GM21528 (cell line): ENCODE results near the gene NKAP.
"Not testable (repeated sequence)": the region's sequence is repeated elsewhere in the genome, so short reads cannot be mapped to it uniquely, and the experiment has no call there.

Source experiments
- ATAC-seq: cut with Tn5 transposase; IDR thresholded peaks from one replicate; pipeline ENCODE4 v1.9.1; 2021; ENCODE audit warnings: mild to moderate bottlenecking, moderate library complexity; ENCODE audit not compliant: unreplicated experiment, low FRiP score

Gene NKAP

DNA sequence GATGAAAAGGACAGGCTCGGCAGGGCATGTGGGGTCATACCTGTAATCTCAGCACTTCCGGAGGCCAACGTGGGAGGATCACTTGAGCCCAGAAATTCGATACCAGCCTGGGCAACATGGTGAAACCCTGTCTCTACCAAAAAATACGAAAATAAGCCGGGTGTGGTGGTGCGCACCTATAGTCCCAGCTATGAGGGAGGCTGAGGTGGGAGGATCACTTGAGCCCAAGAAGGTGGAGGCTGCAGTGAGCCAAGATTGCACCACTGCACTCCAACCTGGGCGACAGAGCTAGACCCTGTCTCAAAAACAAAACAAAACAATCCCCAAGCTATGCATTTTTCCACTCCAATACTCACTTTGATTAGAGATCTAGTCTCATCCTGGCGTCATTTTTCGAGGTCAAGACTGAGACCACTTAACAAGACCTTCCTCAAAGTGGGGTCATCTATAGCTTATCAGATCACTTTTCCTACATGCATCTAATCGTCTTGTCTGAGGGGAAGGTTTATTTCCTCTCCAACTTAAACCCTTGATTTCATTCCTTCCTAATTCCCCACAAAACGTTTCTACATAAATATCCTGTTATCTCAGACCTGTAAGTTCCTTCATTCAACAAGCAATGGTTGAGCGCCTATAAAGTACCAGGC, 1.3 kb downstream of the NKAP start:
- no peak for ATAC-seq

DNA sequence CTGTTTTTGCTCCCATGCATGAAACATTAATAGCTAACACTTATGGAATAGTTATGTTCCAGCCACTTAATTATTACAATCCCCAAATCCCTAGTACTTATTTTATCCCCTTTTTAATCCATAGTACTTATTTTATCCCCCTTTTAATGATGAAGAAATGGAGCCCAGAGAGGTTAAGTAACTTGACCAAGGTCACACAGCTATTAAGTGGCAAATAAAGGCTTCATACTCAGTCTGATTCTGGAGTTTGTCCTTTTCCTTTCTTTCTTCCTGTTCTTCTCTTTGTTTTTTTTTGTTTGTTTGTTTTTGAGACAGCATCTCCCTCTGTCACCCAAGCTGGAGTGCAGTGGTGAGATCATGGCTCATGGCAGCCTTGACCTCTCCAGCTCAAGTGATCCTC, 2.2 kb downstream of the NKAP start:
- no peak for ATAC-seq

DNA sequence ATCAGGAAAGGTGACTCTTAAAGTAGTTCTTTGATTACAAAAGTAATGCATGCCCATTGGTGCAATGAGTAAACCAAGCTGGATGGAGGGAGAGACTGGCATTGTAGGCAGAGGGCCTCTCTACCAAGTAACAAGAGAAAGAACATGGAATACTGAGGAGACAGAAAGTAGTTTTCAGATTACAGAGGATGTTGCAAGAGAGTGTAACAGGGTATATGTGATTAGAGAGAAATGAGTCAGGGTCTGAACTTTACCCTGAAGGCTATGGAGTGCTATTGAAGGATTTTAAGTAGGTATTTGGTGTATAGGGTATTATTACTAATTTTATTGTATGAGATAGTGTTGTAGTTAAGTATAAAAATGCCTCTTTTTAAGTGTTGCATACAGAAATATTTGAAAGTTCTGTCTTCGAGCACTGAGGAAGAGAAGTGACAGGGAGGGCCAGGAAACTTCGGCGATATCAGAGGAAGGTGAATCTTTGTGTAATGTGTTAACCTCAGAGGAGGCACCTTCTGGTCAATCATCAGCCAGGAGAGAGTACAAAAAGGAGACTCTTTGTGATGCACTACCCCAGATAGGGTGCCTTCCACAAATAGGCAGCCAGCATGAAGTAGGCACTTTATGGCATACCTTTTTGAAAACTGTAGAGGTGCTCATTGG, 8.2 kb downstream of the NKAP start:
- ATAC-seq, result no peak

DNA sequence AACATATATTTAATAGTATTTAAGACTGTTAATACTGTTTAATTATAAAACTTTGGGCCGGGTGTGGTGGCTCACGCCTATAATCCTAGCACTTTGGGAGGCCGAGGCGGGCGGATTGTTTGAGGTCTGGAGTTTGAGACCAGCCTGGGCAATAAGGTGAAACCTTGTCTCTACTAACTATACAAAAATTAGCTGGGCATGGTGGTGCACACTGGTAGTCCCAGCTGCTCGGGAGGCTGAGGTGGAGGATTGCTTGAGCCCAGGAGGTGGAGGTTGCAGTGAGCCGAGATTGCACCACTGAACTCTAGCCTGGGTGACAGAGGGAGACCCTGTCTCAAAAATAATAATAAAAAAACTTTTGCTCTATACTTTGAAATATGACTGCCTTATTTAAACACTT, 21.2 kb downstream of the NKAP start:
- not testable (repeated sequence) for ATAC-seq

DNA sequence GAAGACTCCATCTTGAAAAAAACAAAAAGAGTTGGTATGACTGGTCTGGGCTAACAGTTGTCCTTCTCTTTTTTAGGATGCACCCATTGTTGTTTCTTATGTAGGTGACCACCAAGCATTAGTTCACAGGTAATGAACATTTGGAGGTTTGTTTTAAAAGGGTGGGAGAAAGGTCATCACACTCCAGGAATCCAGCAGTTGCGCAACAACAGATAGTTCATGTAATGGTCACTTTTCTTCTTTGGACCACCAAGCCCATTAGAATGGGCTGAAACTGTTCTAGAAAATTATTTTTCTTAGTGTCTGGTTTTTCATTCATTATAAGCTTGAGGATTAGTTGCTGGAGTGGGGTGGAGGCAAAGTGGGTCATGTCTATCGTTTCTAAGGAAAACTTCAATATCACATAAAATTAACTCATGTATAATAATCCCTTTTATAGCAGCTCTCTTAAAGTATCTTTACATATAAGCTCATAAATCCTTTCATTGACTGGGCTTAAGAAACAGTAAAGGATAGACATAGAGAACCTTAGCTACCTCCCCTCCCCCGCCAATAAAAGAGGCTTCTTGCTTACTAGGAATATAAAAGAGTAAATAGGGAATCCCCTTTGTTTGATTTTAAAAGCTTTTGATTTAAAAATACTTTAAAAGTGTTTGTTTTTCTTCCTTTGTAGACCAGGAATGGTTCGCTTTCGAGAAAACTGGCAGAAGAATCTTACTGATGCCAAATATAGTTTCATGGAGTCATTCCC, 23.5 kb downstream of the NKAP start:
- ATAC-seq, result no peak

DNA sequence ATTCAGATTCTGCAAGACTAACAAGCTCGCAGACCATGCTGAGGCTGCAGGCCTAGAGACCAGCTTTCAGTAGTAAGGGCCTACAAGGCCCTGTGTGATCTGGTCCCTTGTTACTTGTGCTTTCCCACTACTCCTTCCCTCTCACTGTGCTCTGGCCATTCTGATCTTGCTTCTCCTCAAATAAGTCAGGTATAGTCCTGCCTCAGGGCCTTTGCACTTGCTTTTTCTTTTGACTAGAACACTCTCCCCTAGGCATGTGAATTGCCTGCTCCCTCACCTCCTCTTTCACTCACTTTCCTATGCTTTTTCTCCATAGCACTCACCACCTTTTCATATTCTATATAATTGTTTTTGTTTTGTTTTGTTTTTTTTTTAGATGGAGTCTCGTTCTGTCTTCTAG, 25.7 kb downstream of the NKAP start:
- no peak for ATAC-seq

DNA sequence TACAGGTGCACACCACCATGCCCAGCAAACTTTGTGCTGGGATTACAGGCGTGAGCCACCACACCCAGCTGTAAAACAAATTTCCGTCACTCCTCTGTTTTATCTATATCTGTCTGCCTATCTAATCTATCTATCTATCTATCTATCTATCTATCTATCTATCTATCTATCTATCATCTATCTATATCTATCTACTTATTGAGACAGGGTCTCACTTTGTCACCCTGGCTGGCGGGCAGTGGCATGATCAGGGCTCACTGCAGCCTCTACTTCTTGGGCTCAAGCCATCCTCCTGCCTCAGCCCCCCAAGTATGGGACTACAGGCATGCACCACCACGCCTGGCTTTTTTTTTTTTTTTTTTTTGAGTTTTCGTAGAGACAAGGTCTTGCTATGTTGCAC, 27.2 kb downstream of the NKAP start:
- no peak for ATAC-seq

DNA sequence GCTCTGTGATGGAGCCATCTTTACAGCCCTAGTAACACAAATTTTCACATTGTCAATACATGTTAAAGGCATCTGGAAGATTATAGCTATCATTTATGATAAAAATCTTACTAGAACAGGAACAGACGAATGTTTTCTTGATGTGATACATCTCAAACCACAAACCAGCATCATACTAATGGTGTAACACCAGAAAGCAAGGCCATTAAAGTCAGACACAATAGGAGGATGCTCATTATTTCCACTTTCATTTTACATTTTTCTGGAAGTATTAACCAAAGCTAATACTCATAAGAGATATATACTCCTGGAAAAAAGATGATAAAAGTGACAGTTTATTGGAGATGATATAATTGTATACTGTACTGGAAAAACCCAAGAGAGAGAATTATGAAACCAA, 42.6 kb downstream of the NKAP start:
- ATAC-seq, result no peak

DNA sequence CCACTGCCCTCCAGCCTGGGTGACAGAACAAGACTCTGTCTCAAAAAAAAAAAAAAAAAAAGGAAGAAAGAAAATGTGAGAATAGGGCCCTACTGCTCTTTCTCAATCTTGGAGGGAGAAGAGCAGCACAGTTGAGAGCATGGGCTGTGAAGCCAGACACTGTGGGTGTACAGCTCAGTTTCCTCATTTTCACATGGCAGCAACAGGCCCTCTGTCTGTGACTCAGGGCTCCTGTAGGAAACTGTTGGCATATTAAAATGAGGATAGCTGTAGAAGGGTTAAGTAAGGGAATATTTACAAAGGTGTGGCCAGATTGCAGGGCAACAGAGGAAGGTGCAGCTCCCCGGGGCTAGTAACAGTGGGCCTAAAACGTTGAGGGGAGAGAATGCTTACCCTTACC, 44.4 kb downstream of the NKAP start:
- no peak for ATAC-seq

DNA sequence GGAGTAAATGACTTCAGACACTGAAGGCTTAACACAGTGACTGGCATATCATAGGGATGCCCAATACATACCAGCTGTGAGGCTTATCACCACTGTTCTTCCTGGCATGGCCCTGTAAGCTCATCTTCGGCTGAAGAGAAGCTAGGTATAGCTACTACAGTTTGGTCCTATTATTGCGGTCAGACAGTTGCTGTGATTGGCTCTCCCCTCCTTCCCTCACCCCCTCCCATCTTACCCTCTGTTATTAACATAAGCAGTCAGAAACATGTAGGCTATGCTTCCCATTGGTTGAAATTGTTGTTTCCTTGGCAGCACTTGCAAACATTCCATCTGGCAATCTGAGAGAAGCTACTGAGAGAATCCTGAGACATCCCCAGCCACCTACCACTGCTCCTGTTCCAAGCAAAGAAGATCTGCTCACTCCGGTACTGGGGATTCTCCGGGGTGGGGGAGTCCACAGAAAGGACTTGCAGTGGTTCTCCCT, 47.7 kb downstream of the NKAP start, which contains the start of gene AKAP14:
AKAP14 (plus strand) TSS at position 51 of the 484 bp plus-strand sequence. CDS start 7,331 bp downstream, outside the sequence.
- no peak for ATAC-seq

DNA sequence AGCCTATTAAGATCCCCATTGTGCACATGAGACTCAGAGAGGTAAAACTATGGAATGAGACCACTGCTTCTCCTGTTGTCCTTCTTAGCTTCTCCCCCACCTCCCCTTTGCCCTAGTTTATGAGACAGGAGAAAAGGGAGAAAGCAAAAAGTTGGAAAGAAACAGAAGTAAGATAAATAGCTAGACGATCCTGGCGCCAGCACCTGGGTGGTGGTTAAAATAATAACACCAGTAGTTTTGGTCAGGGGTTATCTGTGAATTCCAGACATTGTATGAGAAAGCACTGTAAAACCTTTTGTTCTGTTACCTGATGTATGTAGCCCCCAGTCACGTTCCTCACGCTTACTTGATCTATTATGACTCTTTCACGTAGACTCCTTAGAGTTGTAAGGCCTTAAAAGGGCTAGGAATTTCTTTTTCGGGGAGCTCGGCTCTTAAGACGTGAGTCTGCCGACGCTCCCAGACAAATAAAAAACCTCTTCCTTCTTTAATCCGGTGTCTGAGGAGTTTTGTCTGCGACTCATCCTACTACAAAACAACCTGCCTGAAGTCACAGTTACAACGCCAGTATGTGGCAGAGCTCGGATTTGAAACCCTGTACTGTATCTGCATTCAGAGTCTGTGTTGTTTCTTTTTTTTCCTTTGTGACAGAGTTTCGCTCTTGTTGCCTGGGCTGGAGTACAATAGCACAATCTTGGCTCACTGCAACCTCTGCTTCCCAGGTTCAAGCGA, 51.4 kb downstream of the NKAP start:
- not testable (repeated sequence) for ATAC-seq

DNA sequence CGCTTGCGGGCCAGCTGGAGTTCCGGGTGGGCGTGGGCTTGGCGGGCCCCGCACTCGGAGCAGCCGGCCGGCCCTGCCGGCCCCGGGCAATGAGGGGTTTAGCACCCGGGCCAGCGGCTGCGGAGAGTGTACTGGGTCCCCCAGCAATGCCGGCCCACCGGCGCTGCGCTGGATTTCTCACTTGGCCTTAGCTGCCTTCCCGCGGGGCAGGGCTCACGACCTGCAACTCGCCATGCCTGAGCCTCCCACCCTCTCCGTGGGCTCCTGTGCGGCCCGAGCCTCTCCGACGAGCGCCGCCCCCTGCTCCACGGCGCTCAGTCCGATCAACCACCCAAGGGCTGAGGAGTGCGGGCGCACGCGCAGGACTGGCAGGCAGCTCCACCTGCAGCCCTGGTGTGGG, 52.9 kb downstream of the NKAP start:
- not testable (repeated sequence) for ATAC-seq

DNA sequence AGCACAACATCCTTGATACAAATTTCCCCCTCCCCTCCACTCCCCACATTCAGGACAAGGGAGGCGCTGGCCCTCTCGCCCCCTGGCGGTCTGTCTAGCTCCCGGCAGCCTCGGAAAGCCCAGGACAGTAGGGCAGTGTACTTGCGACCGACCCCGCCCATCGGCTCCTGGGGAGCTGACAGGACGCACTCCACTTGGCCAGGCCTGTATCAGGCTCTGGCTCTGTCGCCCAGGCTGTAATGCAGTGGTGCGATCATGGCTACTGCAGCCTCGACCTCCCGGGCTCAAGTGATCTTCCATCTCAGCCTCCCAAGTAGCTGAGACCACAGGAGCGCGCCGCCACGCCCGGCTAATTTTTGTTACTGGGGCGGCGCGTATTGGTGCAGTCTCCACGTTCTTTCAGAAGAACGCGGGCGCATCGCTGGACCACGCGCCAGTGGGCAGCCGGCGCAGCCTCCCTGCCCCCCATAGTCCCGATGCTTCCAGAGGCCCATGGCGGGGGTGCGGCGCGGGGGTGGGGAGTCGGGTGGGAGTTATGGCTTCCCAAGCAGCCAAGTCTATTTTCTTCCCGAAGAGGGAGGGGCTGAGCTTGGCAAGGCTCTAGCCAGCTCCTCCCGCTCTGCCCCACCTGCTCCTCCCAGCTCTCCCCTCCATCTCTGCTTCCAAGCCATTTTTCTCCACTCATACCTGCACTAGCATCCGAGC, 55.7 kb downstream of the NKAP start:
- no peak for ATAC-seq

DNA sequence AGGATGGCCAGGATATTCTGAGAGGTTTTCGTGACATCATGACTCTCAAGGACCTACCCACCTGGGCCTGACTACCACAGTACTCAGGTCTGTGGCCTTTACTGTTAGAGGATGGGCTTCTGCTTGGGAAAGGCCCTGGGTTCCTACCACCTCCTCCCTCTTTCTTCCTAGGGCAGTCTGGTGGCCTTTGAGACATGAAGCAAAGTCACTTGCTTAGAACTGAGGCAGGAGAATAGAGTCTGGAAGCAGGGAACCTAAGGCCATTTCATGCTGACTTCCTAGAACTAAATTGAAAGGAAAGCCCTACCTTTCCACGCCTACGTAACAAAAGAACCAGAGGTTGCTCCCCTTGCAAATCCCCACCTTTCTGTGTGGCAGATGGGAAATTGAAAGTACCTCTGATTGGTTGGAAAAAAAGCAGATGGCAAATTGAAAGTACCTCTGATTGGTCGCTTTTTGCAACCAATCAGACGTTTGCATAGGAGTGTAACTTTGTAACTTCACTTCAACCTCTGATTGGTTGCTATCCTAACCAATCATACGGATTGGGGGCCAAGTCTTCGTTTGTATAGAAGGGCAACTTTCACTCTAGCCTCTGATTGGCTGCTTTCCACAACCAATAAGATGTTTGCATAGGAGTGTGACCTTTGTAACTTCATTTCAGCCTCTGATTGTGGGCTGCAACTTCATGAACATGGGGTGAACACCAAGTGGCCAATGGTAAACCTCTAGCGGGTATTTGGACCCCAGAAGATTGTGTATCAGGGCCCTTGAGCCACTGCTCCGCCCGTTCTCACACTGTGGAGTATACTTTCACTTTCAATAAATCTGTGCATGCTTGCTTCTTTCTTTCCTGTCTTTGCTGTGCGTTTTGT, 57.8 kb downstream of the NKAP start:
- ATAC-seq, result no peak

DNA sequence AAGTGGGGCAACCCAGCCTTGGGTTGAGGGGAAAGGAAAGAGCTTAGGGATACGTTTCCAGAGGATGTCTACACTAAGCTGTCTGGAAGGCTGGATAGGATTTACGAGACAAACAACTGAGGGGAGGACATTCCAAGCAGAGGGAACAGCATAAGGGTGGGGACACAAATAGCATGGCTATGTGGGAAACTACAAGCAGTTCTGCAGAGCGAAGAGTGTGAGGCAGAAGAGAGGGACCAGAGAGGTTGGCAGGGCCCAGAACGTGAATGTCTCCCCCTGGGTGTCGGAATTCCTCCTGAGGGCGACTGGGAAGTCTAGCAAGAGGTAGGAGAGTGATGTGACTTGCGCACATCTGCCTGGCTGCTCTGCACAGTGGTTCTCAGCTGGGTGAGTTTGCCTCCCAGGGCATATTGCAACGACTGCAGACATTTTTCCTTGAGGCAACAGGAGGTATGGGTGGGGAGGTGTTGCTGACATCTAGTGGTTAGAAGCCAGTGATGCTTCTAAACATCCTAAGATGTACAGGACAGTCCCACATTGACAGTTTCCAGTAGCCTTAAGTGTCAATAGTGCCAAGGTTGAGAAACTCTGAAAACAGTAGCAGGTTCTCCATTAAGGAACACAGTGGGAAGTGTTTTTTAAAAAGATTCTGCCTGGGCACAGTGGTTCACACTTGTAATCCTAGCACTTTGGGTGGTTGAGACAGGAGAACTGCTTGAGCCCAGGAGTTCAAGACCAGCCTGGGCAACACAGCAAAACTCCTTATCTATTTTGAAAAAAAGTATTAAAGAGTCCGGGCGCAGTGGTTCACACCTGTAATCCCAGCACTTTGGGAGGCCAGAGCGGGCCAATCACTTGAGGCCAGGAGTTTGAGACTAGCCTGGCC, 62.8 kb downstream of the NKAP start:
- peak; percentile 80 for ATAC-seq

DNA sequence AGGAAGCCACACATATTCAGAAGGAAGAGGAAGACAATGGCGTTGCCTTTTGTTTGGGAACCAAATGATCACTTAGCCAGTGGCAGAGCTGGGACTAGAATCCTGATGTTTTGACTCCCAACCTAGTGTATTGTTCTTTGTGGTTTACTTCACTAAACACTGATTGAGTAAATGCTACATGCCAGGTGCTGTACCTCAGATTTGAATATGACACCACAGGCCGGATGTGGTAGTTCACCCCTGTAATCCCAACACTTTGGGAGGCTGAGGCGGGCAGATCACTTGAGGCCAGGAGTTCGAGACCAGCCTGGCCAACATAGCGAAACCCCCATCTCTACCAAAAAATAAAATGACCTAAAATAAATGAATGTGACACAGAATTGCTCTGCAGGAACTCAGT, 63.5 kb downstream of the NKAP start:
- no peak for ATAC-seq

DNA sequence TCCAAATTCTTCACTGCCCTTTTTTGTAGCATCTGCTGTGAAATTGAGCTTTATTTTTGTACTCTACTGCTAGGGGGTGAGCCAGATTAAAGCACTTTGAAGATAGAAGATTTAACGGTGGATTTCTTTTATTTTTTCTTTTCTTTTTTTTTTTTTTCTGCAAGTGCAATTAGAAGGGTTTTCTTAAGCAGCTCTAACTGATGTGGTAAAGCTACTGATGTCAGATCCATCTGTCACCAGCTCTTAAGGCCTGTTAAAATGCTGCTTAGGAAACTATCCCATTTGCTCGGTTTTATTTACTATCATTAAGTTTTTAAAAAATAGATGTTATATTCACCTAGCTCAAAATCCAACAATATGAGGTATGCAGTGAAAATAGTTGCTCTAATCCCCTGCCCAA, 64.8 kb downstream of the NKAP start:
- no peak for ATAC-seq
